Muscle layer of duodenum (tissue), 2 donors: ENCODE measurements around the gene USF3.
A peak's percentile ranks its signal among the peaks of the same experiment; 100 is the strongest.

ENCODE experiments used
- H3K27ac ChIP-seq: one replicate; pipeline ENCODE4 v1.7.0; 2013; ENCODE audit warnings: mild to moderate bottlenecking, low read length
- H3K27me3 ChIP-seq: one replicate; pipeline ENCODE4 v1.7.0; 2013; ENCODE audit warnings: low read depth, mild to moderate bottlenecking, control low read depth, low read length
- H3K36me3 ChIP-seq, 2 donors: one replicate each; pipeline ENCODE4 v1.7.0; 2013; ENCODE audit warnings: low read length in 2 of 2, control low read depth in 1 of 2, mild to moderate bottlenecking in 1 of 2; ENCODE audit not compliant: insufficient read depth in 2 of 2, control insufficient read depth in 1 of 2
- H3K4me1 ChIP-seq, 2 donors: one replicate each; pipeline ENCODE4 v1.7.0; 2013; ENCODE audit warnings: low read length in 2 of 2, mild to moderate bottlenecking in 2 of 2, control low read depth in 1 of 2, moderate library complexity in 1 of 2; ENCODE audit not compliant: insufficient read depth in 2 of 2, control insufficient read depth in 1 of 2
- H3K4me3 ChIP-seq, 2 donors: one replicate each; pipeline ENCODE4 v1.7.0; 2013; ENCODE audit warnings: low read length in 2 of 2, low read depth in 1 of 2, mild to moderate bottlenecking in 1 of 2
- H3K9me3 ChIP-seq, 2 donors: one replicate each; pipeline ENCODE4 v1.7.0; 2013; ENCODE audit warnings: low read length in 2 of 2, control low read depth in 1 of 2, mild to moderate bottlenecking in 1 of 2; ENCODE audit not compliant: control insufficient read depth in 1 of 2
- donor health status: healthy.

The USF3 gene

DNA sequence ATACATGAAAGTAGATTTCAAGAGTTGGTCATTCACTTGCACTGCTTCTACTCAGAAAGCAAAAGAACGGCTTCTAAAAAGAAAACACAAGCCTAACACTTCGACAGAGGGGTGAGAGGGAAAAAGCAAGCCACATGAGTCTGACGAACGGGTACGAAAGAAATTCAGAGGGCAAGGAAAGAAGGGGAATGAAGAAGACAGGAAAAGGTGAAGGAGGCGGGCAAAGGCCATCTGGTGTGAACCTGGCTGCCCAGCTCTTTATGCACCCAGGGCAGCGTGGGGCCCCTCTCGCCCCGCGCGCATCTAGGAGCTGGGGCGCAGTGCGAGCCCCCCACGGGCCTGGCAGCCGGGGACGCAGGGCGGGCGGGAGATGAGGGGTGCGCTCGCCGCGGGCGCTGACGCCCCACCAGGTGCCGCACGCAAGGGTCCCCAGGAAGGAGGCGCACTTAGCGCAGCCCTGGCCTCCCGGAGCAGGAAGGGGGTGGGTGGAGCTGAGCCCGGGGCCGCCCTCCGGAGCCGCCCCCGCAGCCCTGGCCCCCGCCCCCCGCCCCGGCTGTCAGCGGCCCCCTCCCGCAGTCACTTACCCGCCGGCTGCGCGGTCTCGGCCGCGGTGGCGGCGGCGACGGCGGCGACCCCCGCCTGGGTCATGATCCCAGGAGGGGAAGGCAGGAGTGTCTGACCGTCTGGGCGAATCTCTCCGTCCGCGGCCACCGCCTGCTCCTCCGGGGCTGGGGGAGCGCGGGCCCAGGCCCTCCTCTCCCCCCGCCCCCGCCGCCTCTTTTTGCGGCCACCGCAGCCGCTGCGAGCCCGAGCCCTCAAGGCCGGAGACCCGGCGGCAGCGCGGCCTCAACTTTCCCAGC is at the start of gene USF3:
Gene USF3 (minus strand): TSS at position 857 of the 860 bp plus-strand sequence. CDS start 21,764 bp downstream, outside the sequence.
- Histone ChIP-seq H3K27ac (peak within 1 kb of the TSS; percentile 98), H3K27me3 (no peaks in the 10 kb centered on the region), H3K9me3 (no peaks in the 10 kb centered on the region), H3K4me1 (peaks cover 4 to 29% of the 10 kb centered on the region in 2 donors), H3K4me3 (peak within 1 kb of the TSS; percentile 95 to 100), H3K36me3 (no peaks in the 10 kb centered on the region)

DNA sequence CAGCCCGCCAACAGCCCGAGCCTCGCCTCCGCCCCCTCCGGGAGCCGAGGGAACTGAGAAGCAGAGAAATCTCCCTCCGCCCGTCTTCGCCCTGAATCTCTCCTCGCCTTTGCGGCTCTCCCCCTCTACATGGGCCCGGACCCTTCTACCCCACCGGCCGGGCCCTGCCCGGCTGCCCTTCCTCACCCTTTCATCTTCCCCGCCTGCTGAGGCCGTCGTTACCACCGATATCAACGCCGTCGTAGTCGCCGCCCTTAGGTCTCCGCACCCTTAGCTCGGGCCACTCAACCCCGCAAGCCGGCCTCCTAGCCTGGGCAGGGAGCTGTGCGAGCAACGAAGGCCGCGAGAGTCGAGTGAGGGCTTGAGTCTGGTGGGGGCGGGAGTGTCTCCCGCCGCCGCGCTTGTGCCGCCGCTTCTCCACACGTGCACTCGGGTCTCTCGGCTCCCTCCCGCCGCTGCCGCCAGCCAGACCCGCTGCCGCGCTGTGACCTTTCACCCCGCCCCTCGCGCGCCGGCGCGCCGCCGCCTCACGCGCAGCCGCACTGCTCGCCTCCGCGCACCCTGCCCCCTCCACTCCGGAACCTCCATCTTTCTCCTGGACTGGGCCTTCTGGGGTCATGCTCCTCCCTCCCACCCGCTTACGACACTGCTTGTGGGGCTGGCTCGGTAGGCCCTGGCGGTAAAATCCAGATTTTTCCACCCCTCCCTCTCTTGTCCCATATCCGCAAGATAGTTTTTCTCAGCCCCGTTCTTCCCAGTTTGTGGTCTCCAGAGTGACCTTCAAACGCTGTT is 49.5 kb upstream of the USF3 start, which contains the start of gene NAA50:
Gene NAA50 (minus strand): TSS at position 494 of the 792 bp plus-strand sequence. CDS start 300 bp downstream, at position 194.
- peaks cover 0 to 17% of the 10 kb centered on the region in 2 donors for H3K36me3 ChIP-seq
- no peaks in the 10 kb centered on the region for H3K9me3 ChIP-seq
- peak within 1 kb of the TSS; percentile 100 for H3K27ac ChIP-seq
- peaks cover 12 to 52% of the 10 kb centered on the region in 2 donors for H3K4me1 ChIP-seq
- peak within 1 kb of the TSS; percentile 98 to 99 for H3K4me3 ChIP-seq
- H3K27me3 ChIP-seq, result no peaks in the 10 kb centered on the region

- Histone ChIP-seq H3K4me3 (peak overlapping the region; percentile 98 to 99), H3K27ac (peak overlapping the region; percentile 100), H3K4me1 (peaks cover 12 to 54% of the 10 kb centered on the region in 2 donors), H3K36me3 (peaks cover 0 to 17% of the 10 kb centered on the region in 2 donors), H3K27me3 (no peaks in the 10 kb centered on the region), H3K9me3 (no peaks in the 10 kb centered on the region)
Observed at GRCh38 chr3:113744941-113745755, 48.7 kb upstream of the USF3 start.

GRCh38 chr3:113743006-113743630 is 46.7 kb upstream of the USF3 start:
- H3K27me3 ChIP-seq, result no peaks in the 10 kb centered on the region
- H3K9me3 ChIP-seq, result no peaks in the 10 kb centered on the region
- peaks cover 3 to 42% of the 10 kb centered on the region in 2 donors for H3K4me1 ChIP-seq
- peaks cover 0 to 17% of the 10 kb centered on the region in 2 donors for H3K36me3 ChIP-seq
- H3K4me3 ChIP-seq, result peak overlapping the region in 1 of 2 donors; percentile 40
- peak overlapping the region; percentile 20 for H3K27ac ChIP-seq

DNA sequence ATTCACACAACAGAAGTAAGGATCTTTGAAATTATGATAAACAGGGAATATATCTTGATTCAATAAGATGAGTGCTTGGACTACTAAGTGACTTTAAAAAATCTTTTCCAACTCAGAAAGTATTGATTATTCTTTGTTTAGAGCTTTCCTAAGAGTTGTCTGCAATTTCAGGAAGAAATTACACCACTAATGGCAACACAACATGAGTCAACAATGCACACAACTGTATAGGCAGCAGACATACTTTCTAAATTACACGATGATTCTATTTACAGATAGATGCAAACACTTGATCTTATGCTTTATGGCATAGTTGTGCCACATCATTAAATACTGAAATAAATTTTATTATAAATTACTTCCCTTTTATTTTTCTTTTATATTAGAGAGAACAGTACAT is 45.2 kb upstream of the USF3 start:
- Histone ChIP-seq H3K4me3 (no peak overlapping the region), H3K36me3 (peaks cover 0 to 11% of the 10 kb centered on the region in 2 donors), H3K9me3 (no peaks in the 10 kb centered on the region), H3K27ac (no peak overlapping the region), H3K27me3 (no peaks in the 10 kb centered on the region), H3K4me1 (peaks cover 8 to 50% of the 10 kb centered on the region in 2 donors)

DNA sequence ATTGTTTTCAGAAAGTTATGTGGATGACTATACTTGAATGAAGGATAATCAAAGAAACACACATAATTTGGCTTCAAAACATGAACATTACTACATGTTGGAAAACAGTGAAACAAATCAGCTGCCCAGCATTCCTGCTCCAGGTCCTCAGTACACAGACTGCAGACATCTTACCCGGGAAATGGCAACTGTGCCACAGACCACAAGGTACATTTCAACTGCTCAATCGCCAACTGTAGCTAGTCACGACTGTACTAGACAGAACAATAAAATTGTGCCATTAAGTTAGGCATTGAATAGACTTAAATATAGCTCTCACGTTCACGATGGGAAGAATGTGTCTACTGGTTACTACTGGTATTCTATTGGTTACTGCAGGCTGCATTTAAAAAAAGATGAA is 44.6 kb upstream of the USF3 start:
- no peak overlapping the region for H3K27ac ChIP-seq
- no peak overlapping the region for H3K4me3 ChIP-seq
- no peaks in the 10 kb centered on the region for H3K27me3 ChIP-seq
- no peaks in the 10 kb centered on the region for H3K9me3 ChIP-seq
- peaks cover 9 to 55% of the 10 kb centered on the region in 2 donors for H3K4me1 ChIP-seq
- H3K36me3 ChIP-seq, result peaks cover 0 to 6% of the 10 kb centered on the region in 2 donors

DNA sequence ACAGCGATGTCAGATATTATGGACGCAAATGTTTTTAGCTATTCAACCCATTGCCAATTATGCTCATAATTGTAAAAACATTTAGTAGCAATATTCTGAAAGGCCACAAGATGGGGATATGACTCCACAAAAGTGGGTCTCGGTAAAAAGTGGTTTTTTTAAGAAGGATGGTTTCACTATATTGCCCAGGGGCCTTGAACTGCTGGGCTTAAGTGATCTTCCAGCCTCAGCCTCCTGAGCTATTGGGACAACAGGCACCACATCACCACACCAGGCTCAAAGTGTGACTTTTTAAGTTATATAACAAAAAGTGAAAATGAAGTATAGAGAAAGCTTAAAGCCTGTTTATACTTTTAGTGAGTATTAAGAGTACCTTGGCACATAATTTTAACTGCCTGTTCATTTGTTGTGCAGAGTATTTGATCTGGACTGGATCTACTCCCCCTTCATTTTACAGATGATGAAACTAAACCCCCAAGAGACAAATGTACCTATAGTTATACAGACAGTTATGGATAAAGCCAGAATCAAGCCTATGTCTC is 40.2 kb upstream of the USF3 start:
- Histone ChIP-seq H3K4me3 (no peak overlapping the region), H3K36me3 (no peaks in the 10 kb centered on the region), H3K27ac (no peak overlapping the region), H3K9me3 (no peaks in the 10 kb centered on the region), H3K4me1 (peaks cover 9 to 33% of the 10 kb centered on the region in 2 donors), H3K27me3 (no peaks in the 10 kb centered on the region)

- no peaks in the 10 kb centered on the region for H3K9me3 ChIP-seq
- H3K4me3 ChIP-seq, result no peak overlapping the region
- no peaks in the 10 kb centered on the region for H3K27me3 ChIP-seq
- no peak overlapping the region for H3K27ac ChIP-seq
- peaks cover 2 to 11% of the 10 kb centered on the region in 2 donors for H3K4me1 ChIP-seq
- no peaks in the 10 kb centered on the region for H3K36me3 ChIP-seq
Observed at GRCh38 chr3:113731694-113732093, 35.3 kb upstream of the USF3 start.

DNA sequence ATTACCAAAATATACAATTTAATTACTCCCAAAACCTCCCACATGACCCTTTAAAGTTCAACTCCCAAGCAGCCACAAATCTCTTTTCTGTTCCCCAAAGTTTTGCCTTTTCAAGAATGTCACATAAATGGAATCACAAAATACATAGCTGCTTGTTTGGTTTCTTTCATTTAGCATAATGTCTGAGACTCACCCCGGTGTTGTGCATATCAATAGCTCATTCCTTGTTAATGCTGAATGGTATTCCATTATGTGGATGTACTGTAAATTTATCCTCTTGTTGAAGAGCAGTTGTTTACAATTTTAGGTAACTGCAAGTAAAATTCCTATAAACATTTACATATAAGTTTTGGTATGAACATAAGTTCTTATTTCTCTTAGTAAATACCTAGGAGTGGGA is 34.1 kb upstream of the USF3 start:
- no peaks in the 10 kb centered on the region for H3K9me3 ChIP-seq
- no peaks in the 10 kb centered on the region for H3K36me3 ChIP-seq
- no peak overlapping the region for H3K27ac ChIP-seq
- H3K27me3 ChIP-seq, result no peaks in the 10 kb centered on the region
- peaks cover 0 to 4% of the 10 kb centered on the region in 2 donors for H3K4me1 ChIP-seq
- no peak overlapping the region for H3K4me3 ChIP-seq

DNA sequence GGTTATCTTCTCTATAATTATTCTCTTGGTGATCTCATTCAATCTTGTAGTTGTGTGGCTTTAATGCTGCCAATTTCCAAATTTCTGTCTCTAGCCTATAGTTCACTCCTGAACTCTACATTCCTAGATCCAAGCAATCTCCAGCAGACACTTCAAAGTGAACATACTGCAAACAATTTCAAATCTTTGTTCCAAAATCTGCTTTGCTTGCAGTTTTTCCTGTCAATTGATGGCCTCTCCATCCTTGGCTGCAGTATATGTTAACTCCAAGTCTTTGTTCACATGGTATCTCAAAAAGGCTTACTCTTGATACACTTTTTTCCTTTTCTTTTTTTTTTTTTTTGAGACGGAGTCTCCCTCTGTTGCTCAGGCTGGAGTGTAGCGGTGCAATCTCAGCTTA is 32.2 kb upstream of the USF3 start:
- Histone ChIP-seq H3K4me3 (no peak overlapping the region), H3K9me3 (no peaks in the 10 kb centered on the region), H3K27me3 (no peaks in the 10 kb centered on the region), H3K36me3 (no peaks in the 10 kb centered on the region), H3K27ac (no peak overlapping the region), H3K4me1 (peaks cover 0 to 4% of the 10 kb centered on the region in 2 donors)
